ENCODE data around the gene PTP4A2.

PTP4A2 gene

DNA sequence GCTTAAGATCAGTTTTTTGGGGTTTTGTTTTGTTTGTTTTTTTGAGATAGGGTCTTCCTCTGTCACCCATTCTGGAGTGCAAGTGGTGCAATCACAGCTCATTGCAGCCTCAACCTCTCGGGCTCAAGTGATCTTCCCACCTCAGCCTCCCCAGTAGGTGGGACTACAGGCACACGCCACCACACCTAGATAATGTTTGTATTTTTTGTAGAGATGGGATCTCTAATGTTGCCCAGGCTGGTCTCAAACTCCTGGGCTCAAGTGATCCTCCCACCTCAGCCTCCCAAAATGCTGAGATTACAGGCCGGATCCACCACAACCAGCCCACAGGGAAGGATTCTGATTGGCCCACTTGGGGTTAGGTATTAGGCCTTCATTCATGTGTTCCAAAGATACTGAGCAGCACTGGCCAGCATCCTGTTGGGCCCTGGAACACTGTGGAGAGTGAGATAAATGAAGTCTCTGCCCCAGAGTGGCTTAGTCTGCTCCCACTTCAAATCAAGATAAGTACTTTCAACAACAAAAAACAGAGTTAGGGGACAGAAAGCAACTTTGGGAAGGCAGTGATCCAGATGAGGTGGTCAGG lies 54.7 kb downstream of the PTP4A2 start:
- DNase-seq = no peak

DNA sequence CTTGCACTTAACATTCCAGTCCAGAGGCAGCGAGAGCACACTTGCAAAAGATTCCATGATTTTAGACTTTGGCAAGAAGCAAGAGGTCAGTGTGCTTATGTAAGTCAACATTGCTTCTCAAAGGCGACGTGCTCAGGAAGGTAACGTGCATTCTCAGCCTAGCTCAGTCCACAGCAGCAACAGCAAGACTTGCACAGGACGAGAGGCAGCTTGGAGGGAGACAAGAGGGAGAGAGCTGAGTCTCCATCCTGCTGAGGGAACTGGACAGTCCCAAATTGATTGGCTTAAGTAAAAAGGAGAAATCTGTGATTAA lies 56.5 kb downstream of the PTP4A2 start:
- DNase-seq = no peak

DNA sequence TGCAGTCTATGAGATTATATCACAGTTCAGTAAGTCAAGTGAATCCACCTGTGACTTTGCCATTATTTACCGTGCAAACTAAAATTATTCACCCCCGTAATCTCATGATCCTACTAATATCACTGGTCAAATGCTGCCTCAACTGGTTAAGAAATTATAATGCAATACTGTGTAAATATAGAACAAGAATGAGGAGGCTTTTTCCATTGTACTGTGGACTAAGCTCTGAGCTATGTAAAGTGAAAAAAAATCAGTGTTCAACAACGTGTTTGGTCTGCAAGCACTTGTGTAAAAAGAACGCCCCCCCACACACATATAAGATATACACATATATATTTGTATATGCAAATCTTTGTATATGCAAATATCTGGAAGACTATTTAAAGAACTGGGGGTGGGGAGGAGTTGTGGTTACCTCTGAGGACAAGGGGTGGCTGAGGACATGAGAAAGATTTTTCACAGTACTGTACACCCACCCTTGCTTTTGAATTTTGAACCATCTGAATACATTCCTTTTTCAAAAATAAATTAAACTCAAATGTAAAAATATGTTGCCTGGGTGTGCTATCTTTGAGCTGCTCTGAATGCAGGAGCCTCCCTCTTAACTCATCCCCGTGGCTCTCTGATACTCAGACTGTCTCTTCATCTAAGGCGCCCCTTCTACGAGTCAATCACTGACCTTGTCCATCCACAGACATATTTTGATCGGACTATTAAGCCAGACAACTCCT lies 57.0 kb downstream of the PTP4A2 start:
- DNase-seq = no peak

DNA sequence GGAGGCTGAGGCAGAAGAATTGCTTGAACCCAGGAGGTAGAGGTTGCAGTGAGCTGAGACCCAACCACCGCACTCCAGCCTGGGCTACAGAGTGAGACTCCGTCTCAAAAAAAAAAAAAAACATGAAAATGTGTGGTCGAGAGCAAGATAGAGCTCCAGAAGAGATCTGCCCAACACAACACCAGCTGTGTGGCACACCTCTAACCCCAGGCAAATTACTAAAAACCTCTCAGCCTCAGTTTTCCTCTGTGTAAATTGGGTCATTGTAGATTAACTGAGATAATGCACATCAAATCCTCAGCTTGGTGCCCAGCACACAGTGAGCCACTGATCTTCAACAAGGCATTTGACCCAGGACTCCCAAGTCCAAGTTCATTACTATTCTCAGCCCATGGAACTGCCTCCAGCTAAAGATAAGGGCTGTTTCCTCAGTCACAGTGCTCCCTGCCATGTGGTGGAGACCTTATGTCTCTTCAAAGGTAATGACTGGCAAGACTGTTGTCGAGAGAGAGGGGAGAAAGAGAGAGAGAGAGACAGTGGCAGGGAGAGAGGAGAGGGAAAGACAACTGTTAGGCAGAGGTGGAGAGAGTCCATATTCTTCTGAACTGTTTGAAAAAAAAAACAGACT lies 58.1 kb downstream of the PTP4A2 start:
- DNase-seq = no peak

DNA sequence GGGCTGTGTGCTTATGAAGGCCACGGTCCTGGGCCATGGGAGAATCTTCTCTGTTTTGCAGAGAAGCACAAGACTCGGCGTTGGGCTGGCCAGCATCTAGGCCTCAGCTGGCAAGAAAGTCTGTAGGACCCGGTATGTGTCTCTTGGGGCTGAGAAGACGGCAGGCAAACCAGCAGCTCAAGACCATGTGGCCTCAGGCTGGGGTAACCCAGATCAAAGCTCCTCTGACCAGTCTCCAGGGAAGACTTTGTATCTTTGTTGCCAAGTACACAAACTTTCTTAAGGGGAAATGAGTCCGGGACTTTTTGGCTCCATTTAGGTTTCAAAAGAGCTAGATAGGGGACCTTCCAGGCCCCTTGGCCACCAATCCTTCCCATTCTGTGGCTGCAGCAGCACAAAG lies 60.1 kb downstream of the PTP4A2 start:
- no peak for DNase-seq

DNA sequence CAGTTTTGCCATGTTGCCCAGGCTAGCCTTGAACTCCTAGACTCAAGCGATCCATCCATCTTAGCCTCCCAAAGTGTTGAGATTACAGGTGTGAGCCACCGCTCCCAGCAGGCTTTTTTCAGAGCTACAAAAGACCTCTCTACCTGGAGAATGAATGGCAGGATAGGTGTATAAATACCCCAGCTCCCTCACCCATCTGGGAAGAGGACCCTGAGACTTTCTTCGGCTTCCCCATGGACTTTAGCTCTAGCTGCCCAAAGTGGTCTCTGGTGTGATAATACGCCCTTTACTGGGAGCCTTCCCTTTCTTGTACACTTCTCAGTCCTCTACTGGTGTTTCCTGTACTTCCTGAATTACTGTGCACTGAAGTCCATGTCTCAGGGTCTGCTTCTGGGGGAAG lies 60.6 kb downstream of the PTP4A2 start:
- DNase-seq = no peak

DNA sequence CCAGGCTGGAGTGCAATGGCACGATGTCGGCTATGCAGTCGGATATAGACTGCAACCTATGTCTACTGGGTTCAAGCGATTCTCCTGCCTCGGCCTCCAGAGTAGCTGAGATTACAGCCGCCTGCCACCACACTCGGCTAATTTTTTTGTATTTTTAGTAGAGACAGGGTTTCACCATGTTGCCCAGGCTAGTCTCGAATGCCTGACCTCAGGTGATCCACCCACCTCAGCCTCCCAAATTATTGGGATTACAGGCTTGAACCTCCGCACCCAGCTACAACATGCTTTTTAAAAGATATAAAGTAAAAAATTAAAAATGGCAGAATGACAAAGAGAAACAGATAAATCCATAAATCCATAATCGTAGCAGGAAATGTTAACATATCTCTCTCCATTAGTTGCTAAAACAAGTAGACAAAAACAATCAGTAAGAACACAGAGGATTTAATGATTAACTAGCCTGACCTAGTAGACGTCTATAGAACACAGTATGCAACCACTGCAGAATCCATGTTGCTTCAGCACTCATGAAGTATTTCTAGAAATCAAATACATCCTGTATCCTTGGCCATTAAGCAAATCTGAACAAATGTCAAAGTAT lies 62.4 kb downstream of the PTP4A2 start:
- no peak for DNase-seq

DNA sequence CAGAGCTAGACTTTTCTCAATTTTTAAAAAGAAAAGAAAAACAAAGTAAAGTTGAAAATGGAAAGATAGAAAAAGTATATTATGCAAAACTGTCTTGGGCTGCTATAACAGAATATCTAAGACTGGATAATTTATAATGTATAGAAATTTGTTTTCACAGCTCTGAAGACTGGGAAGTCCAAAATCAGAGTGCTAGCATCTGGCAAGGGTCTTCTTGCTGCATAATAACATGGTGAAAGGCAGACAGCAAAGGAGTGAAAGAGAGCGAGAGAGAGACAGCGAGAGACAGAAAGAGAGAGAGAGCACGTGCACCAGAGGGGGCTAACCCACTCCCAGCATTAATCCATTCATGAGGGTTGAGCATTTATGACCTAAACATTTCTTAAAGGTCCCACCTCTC lies 63.2 kb downstream of the PTP4A2 start:
- DNase-seq = no peak

DNA sequence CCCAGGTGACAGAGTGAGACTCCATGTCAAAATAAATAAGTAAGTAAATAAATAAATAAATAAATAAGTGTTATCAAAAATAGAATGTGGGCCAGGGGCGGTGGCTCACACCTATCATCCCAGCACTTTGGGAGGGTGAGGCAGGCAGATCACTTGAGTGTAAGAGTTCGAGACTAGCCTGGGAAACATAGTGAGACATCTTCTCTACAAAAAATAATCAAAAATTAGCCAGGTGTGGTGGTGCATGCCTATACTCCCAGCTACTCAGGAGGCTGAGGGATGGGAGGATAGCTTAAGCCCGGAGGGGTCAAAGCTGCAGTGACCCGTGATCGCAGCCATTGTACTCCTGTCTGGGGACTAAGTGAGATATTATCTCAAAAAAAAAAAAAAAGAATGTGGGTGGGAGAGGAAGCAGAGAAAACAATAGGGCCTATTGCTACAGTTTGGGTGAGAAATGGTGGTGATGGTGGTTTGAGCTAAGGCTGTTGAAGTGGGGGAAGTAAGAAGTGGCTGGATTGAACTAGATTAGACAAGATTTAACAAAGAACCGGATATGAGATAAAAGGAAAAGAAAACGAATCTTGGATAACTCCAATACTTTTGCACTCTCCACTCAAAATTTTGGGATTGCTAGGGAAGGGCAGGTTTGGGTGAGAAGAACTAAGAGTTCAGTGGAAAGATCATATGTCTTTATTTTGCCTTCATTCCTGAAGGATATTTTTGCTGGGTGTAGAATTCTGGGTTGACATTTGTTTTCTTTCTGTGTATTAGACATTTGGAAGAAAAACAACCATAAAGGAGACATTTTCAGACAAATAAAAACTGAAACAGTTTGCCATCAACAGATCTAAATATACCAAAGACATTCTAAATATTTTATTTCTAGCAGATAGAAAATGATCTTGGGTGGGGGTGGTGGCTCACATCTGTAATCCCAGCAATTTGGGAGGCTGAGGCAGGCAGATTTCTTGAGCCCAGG lies 65.2 kb downstream of the PTP4A2 start:
- DNase-seq = no peak

DNA sequence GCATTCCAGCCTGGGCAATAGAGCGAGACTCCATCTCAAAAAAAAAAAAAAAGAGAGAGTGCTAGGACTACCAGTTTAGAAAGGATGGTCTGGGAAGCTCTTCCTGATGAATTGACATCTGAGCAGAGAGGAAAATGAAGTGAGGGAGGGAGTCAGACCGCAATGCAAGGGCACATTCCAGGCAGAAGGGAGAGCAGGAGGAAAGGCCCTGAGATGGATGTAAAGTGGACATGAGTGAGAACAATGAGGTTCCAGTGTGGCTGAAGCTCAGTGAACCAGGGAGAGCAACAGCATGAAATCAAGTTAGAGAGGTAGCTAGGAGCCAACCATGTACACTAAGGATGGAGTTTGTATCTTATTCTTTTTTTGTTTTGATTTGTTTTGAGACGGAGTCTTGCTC lies 66.5 kb downstream of the PTP4A2 start:
- DNase-seq = no peak

DNA sequence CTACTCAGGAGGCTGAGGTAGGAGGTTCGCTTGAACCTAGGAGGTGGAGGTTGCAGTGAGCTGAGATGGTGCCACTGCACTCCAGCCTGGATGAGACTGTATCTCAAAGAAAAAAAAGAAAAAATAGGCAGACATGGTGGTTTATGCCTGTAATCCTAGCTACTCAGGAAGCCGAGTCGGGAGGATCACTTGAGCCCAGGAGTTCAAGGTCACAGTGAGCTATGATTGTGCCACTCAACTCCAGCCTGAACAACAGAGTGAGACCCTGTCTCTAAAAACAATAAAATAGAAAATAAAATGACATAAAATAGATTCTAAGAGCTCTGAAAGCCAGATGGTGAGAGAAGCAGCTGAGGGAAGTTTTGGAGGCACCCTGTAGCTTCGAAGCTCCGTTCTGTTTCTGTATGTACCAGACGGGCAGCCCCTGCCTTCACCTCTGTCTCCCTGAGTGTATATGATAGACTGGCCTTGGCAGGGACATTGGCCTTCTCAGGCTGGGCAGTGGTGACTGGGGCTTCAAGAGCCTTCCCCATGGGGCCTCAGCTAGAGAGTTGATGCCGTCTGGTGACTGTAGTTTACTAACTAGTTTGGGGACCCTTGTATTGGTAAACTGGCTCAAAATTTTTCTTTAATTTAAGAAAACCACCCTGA lies 68.0 kb downstream of the PTP4A2 start:
- DNase-seq = no peak

DNA sequence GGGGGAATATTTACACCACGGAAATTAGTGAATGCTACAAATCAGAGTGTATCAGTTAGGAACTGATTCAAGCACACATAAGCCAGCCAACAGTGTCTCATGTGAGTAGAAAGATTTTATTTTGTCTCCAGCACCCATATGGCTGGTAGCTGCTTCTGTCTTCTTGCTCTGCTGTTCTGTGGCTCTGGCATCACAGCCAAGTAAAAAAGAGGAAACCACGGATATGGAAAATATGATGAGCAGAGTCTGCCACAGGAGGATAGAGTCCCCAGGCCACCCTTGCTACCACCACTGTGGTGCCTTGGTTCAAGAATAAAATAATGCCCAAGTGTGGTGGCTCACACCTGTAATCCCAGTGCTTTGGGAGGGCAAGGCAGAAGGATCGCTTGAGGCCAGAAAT lies 68.7 kb downstream of the PTP4A2 start:
- no peak for DNase-seq

DNA sequence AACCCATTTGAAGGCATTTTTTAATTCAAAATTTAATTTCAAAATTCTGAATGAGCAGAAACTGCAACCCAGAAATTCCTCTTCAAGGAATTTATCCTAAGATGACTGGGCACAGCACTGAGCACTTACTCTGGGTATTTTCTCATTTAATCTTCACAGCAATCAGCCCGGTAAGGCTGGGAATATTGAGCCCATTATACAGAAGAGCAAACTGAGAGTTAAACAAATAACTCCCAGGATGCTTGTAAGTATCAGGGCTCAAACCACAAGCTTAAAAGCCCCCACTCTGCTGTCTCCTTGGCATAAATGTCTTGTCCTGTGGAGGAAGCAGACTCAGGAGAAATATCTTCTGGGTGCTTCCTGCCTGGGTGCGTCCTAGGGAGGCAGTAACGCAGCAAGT lies 69.3 kb downstream of the PTP4A2 start:
- DNase-seq = no peak

DNA sequence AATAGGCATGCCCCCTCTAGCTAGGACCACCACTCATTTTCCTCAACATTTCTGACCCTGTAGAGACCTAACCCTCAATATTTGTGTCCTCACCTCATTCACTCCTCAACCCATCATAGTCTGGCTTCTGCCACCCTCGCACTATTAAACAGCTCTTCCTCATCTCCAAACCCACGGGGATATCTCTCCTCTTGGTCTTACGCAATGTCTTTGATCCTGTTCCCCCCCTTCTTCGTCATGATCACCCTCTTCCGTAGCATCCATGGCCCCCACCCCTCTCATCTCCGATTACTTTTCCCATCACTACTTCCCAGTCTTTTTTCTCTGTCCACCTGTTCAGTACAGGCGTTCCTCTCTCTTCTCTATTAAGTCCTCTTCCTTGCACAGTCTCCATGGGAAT lies 70.6 kb downstream of the PTP4A2 start:
- DNase-seq = no peak

DNA sequence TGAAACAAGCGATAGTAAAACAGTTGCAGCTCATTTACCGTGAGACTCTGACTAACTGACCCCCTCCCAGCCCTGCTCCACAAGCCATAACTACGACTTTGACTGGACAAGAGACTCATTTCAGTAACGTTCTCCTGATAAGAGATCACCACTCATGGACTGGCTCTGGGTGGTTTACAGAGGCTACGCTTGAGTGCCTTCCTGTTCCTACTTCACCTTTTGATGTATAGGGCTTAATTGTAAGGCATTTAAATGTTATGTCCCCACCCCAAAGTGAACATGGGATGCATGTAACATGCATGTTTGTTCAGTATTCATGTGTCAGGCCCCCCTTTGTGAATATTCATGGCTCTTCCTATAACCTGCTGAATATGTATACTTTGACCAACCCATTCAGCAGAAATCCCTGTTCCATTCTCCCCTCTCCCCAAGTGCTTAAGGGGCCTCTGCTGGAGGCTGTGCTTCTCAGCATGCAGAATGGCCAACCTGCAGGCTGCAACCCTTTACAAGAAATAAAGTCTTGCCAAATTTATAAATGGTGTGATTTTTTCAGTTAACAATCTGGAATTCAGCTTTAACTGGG lies 71.6 kb downstream of the PTP4A2 start:
- DNase-seq = no peak

DNA sequence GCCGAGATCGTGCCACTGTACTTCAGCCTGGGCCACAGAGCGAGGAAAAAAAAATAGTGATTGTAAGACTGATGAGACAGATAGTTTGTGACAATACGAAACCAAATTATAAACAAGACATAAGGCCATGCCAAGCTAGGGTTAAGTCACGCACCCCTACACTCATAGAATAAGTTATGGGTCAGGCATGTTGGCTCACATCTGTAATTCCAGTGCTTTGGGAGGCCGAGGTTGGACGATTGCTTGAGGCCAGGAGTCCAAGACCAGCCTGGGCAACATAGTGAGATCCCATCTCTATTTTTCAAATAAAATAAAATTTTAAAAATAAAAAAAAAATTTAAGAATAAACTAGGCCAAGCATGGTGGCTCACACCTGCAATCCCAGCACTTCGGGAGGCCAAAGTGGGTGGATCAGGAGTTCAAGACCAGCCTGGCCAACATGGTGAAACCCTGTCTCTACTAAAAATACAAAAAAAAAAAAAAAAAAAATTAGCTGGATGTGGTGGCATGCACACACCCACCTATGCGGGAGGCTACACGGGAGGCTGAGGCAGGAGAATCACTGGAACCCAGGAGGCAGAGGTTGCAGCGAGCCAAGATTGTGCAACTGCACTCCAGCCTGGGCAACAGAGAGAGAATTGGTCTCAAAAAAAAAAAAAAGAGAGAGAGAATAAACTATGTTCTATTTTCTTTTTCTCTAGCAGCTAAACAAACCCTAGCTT lies 72.3 kb downstream of the PTP4A2 start:
- DNase-seq = no peak

DNA sequence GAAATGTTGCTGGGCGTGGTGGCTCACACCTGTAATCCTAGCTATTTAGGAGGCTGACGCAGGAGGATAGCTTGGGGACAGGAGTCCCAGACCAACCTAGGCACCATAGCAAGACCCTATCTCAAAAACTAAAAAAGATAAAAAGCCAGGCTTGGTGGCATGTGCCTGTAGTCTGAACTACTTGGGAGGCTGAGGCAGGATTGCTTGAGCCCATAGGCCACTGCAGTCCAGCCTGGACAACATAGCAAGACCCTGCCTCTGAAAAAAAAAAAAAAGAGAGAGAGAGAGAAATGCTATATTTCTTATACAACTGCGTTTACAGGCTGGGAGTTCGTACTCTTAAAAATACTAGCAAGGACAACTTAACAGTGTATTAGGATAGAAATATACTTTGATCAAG lies 76.1 kb downstream of the PTP4A2 start:
- no peak for DNase-seq

DNA sequence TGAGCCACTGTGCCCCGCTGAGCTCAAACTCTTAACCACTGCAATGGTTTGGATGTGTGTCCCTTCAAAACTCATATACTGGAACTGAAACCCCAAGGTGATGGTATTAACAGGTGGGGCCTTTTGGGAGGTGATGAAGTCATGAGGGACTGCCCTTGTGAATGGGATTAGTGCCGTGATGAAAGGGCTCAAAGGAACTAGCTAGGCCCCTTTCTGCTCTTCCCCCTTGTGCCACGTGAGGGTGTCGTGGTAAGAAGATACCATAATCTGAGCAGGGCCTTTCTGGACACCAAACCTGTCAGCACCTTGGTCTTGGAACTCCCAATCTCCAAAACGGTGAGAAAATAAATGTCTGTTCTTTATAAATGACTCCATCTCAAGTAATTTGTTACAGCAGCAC lies 76.8 kb downstream of the PTP4A2 start:
- no peak for DNase-seq

DNA sequence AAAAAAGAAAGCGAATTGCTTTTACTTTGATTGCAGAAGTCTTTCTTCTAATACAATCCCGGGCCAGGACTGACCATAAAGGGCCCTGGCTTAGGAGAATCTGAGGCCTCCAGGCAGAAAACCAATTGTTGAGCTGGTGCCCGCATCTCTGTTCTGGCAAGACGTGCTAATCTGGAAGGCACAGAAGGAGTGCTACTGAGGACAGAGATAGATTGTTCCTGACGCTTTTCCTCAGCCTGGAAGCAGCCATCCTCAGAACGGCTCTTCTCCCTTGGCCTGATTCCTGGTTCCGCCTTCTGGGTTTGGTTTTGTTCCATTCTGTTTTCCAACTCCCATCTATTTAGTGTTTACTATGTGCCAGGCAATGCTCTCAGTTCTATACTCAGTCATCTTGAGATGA lies 77.6 kb downstream of the PTP4A2 start:
- DNase-seq = no peak

DNA sequence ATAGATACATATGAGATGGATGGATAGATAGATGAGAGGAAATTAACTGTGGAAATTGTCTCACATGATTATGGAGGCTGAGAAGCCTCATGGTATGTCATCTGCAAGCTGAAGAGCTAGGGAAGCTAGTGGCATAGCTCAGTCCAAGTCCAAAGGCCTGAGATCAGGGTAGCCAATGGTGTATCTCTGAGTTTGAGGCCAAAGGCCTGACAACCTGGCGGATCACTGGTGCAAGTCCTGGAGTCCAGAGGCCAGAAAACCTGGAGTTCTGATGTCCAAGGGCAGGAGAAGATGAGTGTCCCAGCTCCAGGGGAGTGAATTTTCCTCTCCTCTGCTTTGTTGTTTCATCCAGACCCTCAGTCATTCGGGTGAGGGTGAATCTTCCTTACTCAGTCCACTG lies 78.4 kb downstream of the PTP4A2 start:
- no peak for DNase-seq

DNA sequence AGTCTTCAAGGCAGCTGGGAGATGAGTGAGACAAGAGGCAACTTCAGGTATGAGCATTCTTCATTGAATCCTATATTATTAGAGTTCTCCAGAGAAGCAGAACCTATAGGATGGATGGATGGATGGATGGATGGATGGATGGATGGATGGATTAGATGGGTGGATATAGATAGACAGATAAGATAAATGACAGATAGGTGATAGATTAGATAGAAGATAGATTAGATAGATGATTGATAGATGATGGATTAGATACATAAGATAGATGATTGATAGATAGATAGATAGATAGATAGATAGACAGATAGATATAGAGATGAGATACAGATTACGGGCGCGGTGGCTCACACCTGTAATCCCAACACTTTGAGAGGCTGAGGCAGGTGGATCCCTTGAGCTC lies 79.1 kb downstream of the PTP4A2 start:
- DNase-seq = no peak

DNA sequence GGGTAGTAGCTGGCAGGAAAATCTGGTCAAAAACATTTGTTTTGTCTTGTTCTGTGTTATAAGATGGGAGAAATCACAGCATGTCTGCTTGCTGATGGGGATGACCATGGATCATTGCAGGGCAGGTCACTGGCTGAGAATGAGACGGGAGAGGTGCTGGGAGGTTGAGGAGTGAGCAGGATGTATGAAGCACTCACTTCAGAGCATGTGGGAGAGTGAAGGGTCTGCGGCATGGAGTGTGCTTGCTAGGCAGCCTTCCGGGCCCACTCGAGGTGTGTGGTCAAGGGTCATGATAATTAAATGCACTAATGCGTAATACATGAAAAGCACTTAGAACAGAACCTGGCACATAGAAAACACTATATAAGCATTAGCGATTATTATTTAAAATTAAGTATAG lies 80.3 kb downstream of the PTP4A2 start:
- DNase-seq = no peak
